ENCODE results near the gene TUBA3E. TPM values are rescaled to one million over a fixed set of nuclear protein-coding genes. Genes with fewer than 3 reads are reported as not detected.
"Not testable (repeated sequence)": the region's sequence is repeated elsewhere in the genome, so short reads cannot be mapped to it uniquely, and the experiment has no call there.

TUBA3E gene
- total RNA-seq, 2 experiments from 2014 or later = not detected

GRCh38 chr2:130142396-130143265 lies 55.6 kb downstream of the TUBA3E start:
- H3K4me3 Mint-ChIP-seq; H3K36me3 Mint-ChIP-seq (ENCODE audit: low read depth); H3K9me3 Mint-ChIP-seq; POLR2A ChIA-PET; H3K27ac Mint-ChIP-seq; CTCF ChIA-PET; DNase-seq: not testable (repeated sequence)
- Mint-ChIP-seq H3K27me3 (peaks cover 10% of the 10 kb centered on the region), H3K4me1 (peaks cover 13% of the 10 kb centered on the region)

Other genes with a start within 250 kb of the TUBA3E start
- gene RAB6C, start 218.8 kb downstream of the TUBA3E start, total RNA-seq = under 1 TPM in 1 of 2 experiments, not detected in 1; 0.10 TPM
- not detected for gene POTEF, start 69.2 kb downstream of the TUBA3E start, total RNA-seq
- 1 to 10 TPM in 1 of 2 experiments, under 1 TPM in 1; 0.88 to 1.6 TPM for gene CCDC74B, start 53.3 kb downstream of the TUBA3E start, total RNA-seq
- 10 to 100 TPM; 56.5 to 58.2 TPM for gene SMPD4, start 16.8 kb downstream of the TUBA3E start, total RNA-seq
- 100 to 1,000 TPM; 414 to 422 TPM for gene MZT2B, start 16.2 kb downstream of the TUBA3E start, total RNA-seq
- gene IMP4, start 144.5 kb upstream of the TUBA3E start, total RNA-seq = 10 to 100 TPM; 57.7 to 58.9 TPM
- gene PTPN18, start 157.6 kb upstream of the TUBA3E start, total RNA-seq = 10 to 100 TPM; 98.0 to 98.6 TPM

Measured in activated CD4-positive, alpha-beta memory T cell treated with anti-CD3 and anti-CD28 coated beads, Interleukin-2, amount 10 ng/mL, durations not matched to agents 7 days and 5 days (primary cell).